DND-41 (cell line): Measurements from ENCODE around the gene NBEA.

ENCODE experiments used
- CTCF ChIP-seq: IDR thresholded peaks from 2 replicates; pipeline ENCODE4 v1.5.1; 2012; ENCODE audit warnings: borderline replicate concordance, low read length, moderate library complexity, mild to moderate bottlenecking; ENCODE audit not compliant: poor library complexity, severe bottlenecking; ENCODE audit errors: extremely low read depth
- EZH2 ChIP-seq: IDR thresholded peaks from 3 replicates; pipeline ENCODE4 v1.6.1; 2012; ENCODE audit warnings: borderline replicate concordance, low read depth, mild to moderate bottlenecking, moderate library complexity, low read length, inconsistent platforms; ENCODE audit not compliant: severe bottlenecking

- TF ChIP-seq EZH2 (no peak), CTCF (no peak)
Observed at GRCh38 chr13:35107535-35107934, 165.5 kb downstream of the NBEA start.
